Stimulated activated CD4-positive, alpha-beta T cell treated with anti-CD3 and anti-CD28 coated beads, Interleukin-15, amount 100 ng/mL, for 24 hours (primary cell): Measurements from ENCODE around the gene SCAP.
"Not testable (repeated sequence)": the region's sequence is repeated elsewhere in the genome, so short reads cannot be mapped to it uniquely, and the experiment has no call there.

ENCODE experiments used
- DNase-seq: peaks from one replicate; pipeline ENCODE4 v3.0.0-alpha.2; 2020

The SCAP gene

GRCh38 chr3:47392933-47393332 lies 82.8 kb downstream of the SCAP start:
- no peak for DNase-seq

- DNase-seq: no peak
These were observed 89.9 kb downstream of the SCAP start for GRCh38 chr3:47385796-47386195.

GRCh38 chr3:47385007-47385406 lies 90.7 kb downstream of the SCAP start:
- no peak for DNase-seq

GRCh38 chr3:47384425-47384824 lies 91.3 kb downstream of the SCAP start:
- DNase-seq: no peak

GRCh38 chr3:47381317-47382157 lies 94.2 kb downstream of the SCAP start:
- peak; percentile 91 for DNase-seq

GRCh38 chr3:47380601-47381316 lies 95.0 kb downstream of the SCAP start, which contains the start of gene PTPN23:
PTPN23 (plus strand) TSS chr3:47381021; CDS start chr3:47381097, 76 bp downstream.
- DNase-seq: peak; percentile 99

- no peak for DNase-seq
These were observed 95.6 kb downstream of the SCAP start for GRCh38 chr3:47380026-47380600.

- no peak for DNase-seq
These were observed 96.3 kb downstream of the SCAP start for GRCh38 chr3:47379411-47379899.

GRCh38 chr3:47378869-47379268 lies 96.9 kb downstream of the SCAP start:
- DNase-seq: no peak

GRCh38 chr3:47377186-47377585 lies 98.6 kb downstream of the SCAP start:
- DNase-seq: no peak

GRCh38 chr3:47376393-47376792 lies 99.3 kb downstream of the SCAP start:
- DNase-seq: no peak

GRCh38 chr3:47374587-47374986 lies 101.2 kb downstream of the SCAP start:
- DNase-seq: no peak

GRCh38 chr3:47370887-47371697 lies 104.6 kb downstream of the SCAP start:
- peak; percentile 48 for DNase-seq

GRCh38 chr3:47370020-47370419 lies 105.7 kb downstream of the SCAP start:
- DNase-seq: not testable (repeated sequence)

GRCh38 chr3:47367631-47368030 lies 108.1 kb downstream of the SCAP start:
- DNase-seq: no peak

- DNase-seq: no peak
These were observed 108.9 kb downstream of the SCAP start for GRCh38 chr3:47366833-47367232.

- DNase-seq: no peak
These were observed 110.3 kb downstream of the SCAP start for GRCh38 chr3:47365213-47366153.
